HL-60 (cell line): Measurements from ENCODE around the gene KRT86.

Source experiments
- REST ChIP-seq: IDR thresholded peaks from 2 replicates; pipeline ENCODE4 v1.6.1; 2012; ENCODE audit warnings: low read depth; ENCODE audit not compliant: insufficient replicate concordance
- TF ChIP-seq, protein P1 (sequence below): IDR thresholded peaks from one replicate; pipeline ENCODE4 v1.5.1; 2011; ENCODE audit warnings: low read length, control low read depth, inconsistent platforms; ENCODE audit not compliant: insufficient read depth

DNA sequence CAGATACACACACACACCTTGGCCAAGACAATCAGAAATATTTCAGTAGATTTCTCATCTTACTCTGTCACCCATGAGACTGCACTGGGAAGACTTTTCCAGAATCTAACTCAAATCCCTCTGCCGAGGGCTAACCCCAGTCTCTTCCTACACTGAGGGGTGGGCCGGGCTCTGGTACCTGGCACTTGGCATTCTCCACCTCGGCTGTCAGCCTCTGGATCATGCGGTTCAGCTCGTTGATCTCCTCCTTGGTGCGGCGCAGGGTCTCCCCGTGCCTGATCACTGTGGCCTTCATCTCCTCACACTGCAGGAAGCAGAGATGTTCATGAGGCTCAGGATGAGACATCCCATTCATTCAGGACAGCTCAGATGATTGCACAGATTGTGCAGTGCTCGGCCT lies 41.8 kb downstream of the KRT86 start:
- TF ChIP-seq, protein P1, sequence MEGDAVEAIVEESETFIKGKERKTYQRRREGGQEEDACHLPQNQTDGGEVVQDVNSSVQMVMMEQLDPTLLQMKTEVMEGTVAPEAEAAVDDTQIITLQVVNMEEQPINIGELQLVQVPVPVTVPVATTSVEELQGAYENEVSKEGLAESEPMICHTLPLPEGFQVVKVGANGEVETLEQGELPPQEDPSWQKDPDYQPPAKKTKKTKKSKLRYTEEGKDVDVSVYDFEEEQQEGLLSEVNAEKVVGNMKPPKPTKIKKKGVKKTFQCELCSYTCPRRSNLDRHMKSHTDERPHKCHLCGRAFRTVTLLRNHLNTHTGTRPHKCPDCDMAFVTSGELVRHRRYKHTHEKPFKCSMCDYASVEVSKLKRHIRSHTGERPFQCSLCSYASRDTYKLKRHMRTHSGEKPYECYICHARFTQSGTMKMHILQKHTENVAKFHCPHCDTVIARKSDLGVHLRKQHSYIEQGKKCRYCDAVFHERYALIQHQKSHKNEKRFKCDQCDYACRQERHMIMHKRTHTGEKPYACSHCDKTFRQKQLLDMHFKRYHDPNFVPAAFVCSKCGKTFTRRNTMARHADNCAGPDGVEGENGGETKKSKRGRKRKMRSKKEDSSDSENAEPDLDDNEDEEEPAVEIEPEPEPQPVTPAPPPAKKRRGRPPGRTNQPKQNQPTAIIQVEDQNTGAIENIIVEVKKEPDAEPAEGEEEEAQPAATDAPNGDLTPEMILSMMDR, result no peak
- no peak for TF ChIP-seq REST
